HEK293 (cell line): Measurements from ENCODE around the gene LRRC52.
A peak's percentile ranks its signal among the peaks of the same experiment; 100 is the strongest.

Experiments
- CTCF ChIA-PET: fragments of 350-600 bp; formaldehyde crosslinking; extraction: SDS; loops from one replicate; lab custom pipeline; 2021; ENCODE audit warnings: antibody characterized with exemption; lab: Yijun Ruan, JAX
- POLR2A ChIA-PET: fragments of 300-600 bp; formaldehyde crosslinking; extraction: SDS; loops from one replicate; lab custom pipeline; 2020; ENCODE audit warnings: antibody characterized with exemption, inconsistent platforms; lab: Yijun Ruan, JAX
- H3K27ac ChIP-seq: fragments of 200-500 bp; sonication (Bioruptor generic); 2 replicates; pipeline ENCODE4 v1.5.1; 2014; ENCODE audit warnings: low read depth, low read length, control low read depth, inconsistent platforms; ENCODE audit errors: extremely low read depth
- H3K36me3 ChIP-seq, 2 experiments: fragments of 200-500 bp in 1 of 2; sonication (Bioruptor generic) in 1 of 2; 1 replicate in 1 of 2; 2 replicates in 1 of 2; pipeline ENCODE4 v1.5.1; 2014 to 2017; ENCODE audit warnings: inconsistent platforms in 2 of 2, low read length in 2 of 2; ENCODE audit not compliant: control insufficient read depth in 2 of 2, insufficient read depth in 1 of 2
- H3K4me1 ChIP-seq: fragments of 200-500 bp; sonication (Bioruptor generic); 2 replicates; pipeline ENCODE4 v1.5.1; 2014; ENCODE audit warnings: mild to moderate bottlenecking, low read length, inconsistent platforms; ENCODE audit not compliant: control insufficient read depth, insufficient read depth
- H3K4me3 ChIP-seq: 2 replicates; pipeline ENCODE4 v1.5.1; 2011; ENCODE audit warnings: low read depth, mild to moderate bottlenecking, control low read depth, low read length, moderate library complexity
- H3K9me3 ChIP-seq: fragments of 200-500 bp; sonication (Bioruptor generic); 2 replicates; pipeline ENCODE4 v1.5.1; 2014; ENCODE audit warnings: low read depth, low read length, inconsistent platforms; ENCODE audit not compliant: control insufficient read depth, insufficient read depth
- GLI2 ChIP-seq: fragments of 450-650 bp; formaldehyde crosslinking; IDR thresholded peaks from 2 replicates; pipeline ENCODE4; 2017; ENCODE audit warnings: missing biosample characterization, missing genetic modification characterization, low read depth, borderline replicate concordance
- GLIS1 ChIP-seq: fragments of 450-650 bp; formaldehyde crosslinking; IDR thresholded peaks from 2 replicates; pipeline ENCODE4 v1.5.1; 2016; ENCODE audit warnings: missing biosample characterization, missing genetic modification characterization
- MEIS1 ChIP-seq: sonication (generic); formaldehyde crosslinking; IDR thresholded peaks from 2 replicates; pipeline ENCODE4 v1.8.1; 2022; ENCODE audit warnings: missing genetic modification reagents, mild to moderate bottlenecking, borderline replicate concordance
- OSR2 ChIP-seq: fragments of 450-650 bp; formaldehyde crosslinking; IDR thresholded peaks from 2 replicates; pipeline ENCODE4 v1.5.1; 2016; ENCODE audit warnings: missing biosample characterization, missing genetic modification characterization
- ZBTB11 ChIP-seq: fragments of 450-650 bp; formaldehyde crosslinking; conservative IDR thresholded peaks from 2 replicates; pipeline ENCODE4 v1.5.1; 2016; ENCODE audit warnings: low read depth, missing biosample characterization, missing genetic modification characterization
- ZBTB20 ChIP-seq: fragments of 450-650 bp; formaldehyde crosslinking; IDR thresholded peaks from 2 replicates; pipeline ENCODE4 v1.5.1; 2016; ENCODE audit warnings: missing biosample characterization, missing genetic modification characterization
- ZBTB21 ChIP-seq: fragments of 450-650 bp; formaldehyde crosslinking; IDR thresholded peaks from 2 replicates; pipeline ENCODE4 v1.5.1; 2017; ENCODE audit warnings: missing biosample characterization, missing genetic modification characterization
- ZBTB44 ChIP-seq: fragments of 450-650 bp; IDR thresholded peaks from 2 replicates; pipeline ENCODE4 v1.5.1; 2018; ENCODE audit warnings: missing biosample characterization, mild to moderate bottlenecking, missing genetic modification characterization
- ZNF10 ChIP-seq: fragments of 450-650 bp; formaldehyde crosslinking; IDR thresholded peaks from 2 replicates; pipeline ENCODE4 v1.5.1; 2017; ENCODE audit warnings: missing biosample characterization, missing genetic modification characterization
- ZNF132 ChIP-seq: fragments of 450-650 bp; formaldehyde crosslinking; IDR thresholded peaks from 2 replicates; pipeline ENCODE4 v1.5.1; 2017; ENCODE audit warnings: missing biosample characterization, missing genetic modification characterization, borderline replicate concordance
- ZNF174 ChIP-seq: fragments of 450-650 bp; formaldehyde crosslinking; IDR thresholded peaks from 2 replicates; pipeline ENCODE4 v1.5.0; 2017; ENCODE audit warnings: missing biosample characterization, mild to moderate bottlenecking, missing genetic modification characterization
- ZNF18 ChIP-seq: fragments of 450-650 bp; formaldehyde crosslinking; IDR thresholded peaks from 2 replicates; pipeline ENCODE4 v1.5.1; 2016; ENCODE audit warnings: missing biosample characterization, missing genetic modification characterization
- ZNF239 ChIP-seq: fragments of 450-650 bp; formaldehyde crosslinking; IDR thresholded peaks from 2 replicates; pipeline ENCODE4 v1.5.1; 2016; ENCODE audit warnings: missing biosample characterization, missing genetic modification characterization
- ZNF324 ChIP-seq: fragments of 450-650 bp; formaldehyde crosslinking; IDR thresholded peaks from 2 replicates; pipeline ENCODE4 v1.5.1; 2016; ENCODE audit warnings: missing biosample characterization, missing genetic modification characterization
- ZNF354C ChIP-seq: fragments of 450-650 bp; formaldehyde crosslinking; IDR thresholded peaks from 2 replicates; pipeline ENCODE4 v1.5.1; 2016; ENCODE audit warnings: missing biosample characterization, missing genetic modification characterization, low read depth, borderline replicate concordance
- ZNF473 ChIP-seq: fragments of 450-650 bp; formaldehyde crosslinking; IDR thresholded peaks from 2 replicates; pipeline ENCODE4 v1.5.1; 2017; ENCODE audit warnings: missing biosample characterization, missing genetic modification characterization
- ZNF510 ChIP-seq: fragments of 450-650 bp; formaldehyde crosslinking; IDR thresholded peaks from 2 replicates; pipeline ENCODE4 v1.5.1; 2018; ENCODE audit warnings: mild to moderate bottlenecking, missing genetic modification characterization, missing biosample characterization; ENCODE audit not compliant: insufficient replicate concordance
- ZNF521 ChIP-seq: fragments of 450-650 bp; formaldehyde crosslinking; IDR thresholded peaks from 2 replicates; pipeline ENCODE4 v1.5.1; 2017; ENCODE audit warnings: missing biosample characterization, mild to moderate bottlenecking, missing genetic modification characterization
- ZNF629 ChIP-seq: fragments of 450-650 bp; formaldehyde crosslinking; IDR thresholded peaks from 2 replicates; pipeline ENCODE4 v1.5.1; 2017; ENCODE audit warnings: missing biosample characterization, missing genetic modification characterization
- ZNF707 ChIP-seq: fragments of 450-650 bp; formaldehyde crosslinking; IDR thresholded peaks from 2 replicates; pipeline ENCODE4 v1.5.1; 2016; ENCODE audit warnings: missing biosample characterization, missing genetic modification characterization
- TF ChIP-seq, protein P1 (sequence below): fragments of 450-650 bp; formaldehyde crosslinking; IDR thresholded peaks from 2 replicates; pipeline ENCODE4 v1.5.1; 2016; ENCODE audit warnings: missing biosample characterization, missing genetic modification characterization
- TF ChIP-seq, protein P2 (sequence below): fragments of 450-650 bp; formaldehyde crosslinking; IDR thresholded peaks from 2 replicates; pipeline ENCODE4 v1.5.1; 2017; ENCODE audit warnings: missing biosample characterization, mild to moderate bottlenecking, missing genetic modification characterization, moderate library complexity
- TF ChIP-seq, protein P3 (sequence below): fragments of 450-650 bp; formaldehyde crosslinking; IDR thresholded peaks from 2 replicates; pipeline ENCODE4 v1.5.1; 2016; ENCODE audit warnings: missing biosample characterization, missing genetic modification characterization

LRRC52 gene

DNA sequence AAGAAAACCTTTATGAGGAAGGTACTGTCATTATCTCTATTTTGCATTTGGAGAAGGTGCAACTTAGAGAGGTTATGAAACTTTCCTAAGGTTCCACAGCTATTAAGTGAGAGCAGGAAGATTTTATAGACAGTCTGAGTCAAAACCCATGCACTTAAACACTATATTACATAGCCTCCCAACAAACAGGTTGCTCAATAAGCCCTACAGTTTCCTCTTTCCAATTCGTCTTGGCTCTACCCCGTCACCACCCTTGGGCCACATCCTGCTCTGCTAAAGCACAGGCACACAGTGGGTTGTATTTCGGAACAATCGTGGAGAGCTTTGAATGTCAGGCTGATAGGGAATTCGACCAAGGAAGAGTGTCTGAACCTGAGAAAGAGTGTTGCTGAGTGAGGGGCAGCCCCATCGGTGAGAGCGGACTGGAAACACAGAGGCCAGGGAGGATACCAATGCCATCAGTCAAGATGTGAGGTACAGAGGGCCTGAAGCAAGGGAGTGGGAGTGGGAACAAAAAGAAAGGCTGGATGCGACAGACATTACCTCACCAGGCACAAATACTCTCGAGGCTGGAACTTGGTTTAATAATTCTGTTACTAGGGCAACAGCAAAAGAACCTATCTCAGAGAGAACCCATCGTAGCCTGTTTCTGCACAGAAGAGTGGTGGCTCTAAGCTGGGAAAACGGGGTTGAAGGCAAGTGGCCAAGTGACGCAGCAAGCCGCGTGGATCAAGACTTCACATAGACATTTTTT is 6.3 kb upstream of the LRRC52 start:
- Histone ChIP-seq H3K27ac (no peak overlapping the region), H3K4me3 (no peak overlapping the region), H3K4me1 (peaks cover under 1% of the 10 kb centered on the region; the same call in 1 of the 2 replicates), H3K9me3 (no peaks in the 10 kb centered on the region), H3K36me3 (no peaks in the 10 kb centered on the region)
- ChIA-PET CTCF (no interaction called here), POLR2A (no interaction called here)
- TF ChIP-seq, protein P1, sequence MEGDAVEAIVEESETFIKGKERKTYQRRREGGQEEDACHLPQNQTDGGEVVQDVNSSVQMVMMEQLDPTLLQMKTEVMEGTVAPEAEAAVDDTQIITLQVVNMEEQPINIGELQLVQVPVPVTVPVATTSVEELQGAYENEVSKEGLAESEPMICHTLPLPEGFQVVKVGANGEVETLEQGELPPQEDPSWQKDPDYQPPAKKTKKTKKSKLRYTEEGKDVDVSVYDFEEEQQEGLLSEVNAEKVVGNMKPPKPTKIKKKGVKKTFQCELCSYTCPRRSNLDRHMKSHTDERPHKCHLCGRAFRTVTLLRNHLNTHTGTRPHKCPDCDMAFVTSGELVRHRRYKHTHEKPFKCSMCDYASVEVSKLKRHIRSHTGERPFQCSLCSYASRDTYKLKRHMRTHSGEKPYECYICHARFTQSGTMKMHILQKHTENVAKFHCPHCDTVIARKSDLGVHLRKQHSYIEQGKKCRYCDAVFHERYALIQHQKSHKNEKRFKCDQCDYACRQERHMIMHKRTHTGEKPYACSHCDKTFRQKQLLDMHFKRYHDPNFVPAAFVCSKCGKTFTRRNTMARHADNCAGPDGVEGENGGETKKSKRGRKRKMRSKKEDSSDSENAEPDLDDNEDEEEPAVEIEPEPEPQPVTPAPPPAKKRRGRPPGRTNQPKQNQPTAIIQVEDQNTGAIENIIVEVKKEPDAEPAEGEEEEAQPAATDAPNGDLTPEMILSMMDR = no peak
- TF ChIP-seq ZBTB20 (tag by site-specific recombination) = peak; percentile 22; the same call in 1 of the 2 replicates

GRCh38 chr1:165539306-165539705 is 4.5 kb upstream of the LRRC52 start:
- H3K4me3 ChIP-seq = no peak overlapping the region
- H3K4me1 ChIP-seq = peaks cover 9% of the 10 kb centered on the region; the same call in 1 of the 2 replicates
- H3K9me3 ChIP-seq = no peaks in the 10 kb centered on the region
- H3K36me3 ChIP-seq = no peaks in the 10 kb centered on the region
- ChIA-PET POLR2A (no interaction called here), CTCF (interaction anchor here (0.5 to 1.3 kb wide), 3 partner anchors 53 to 170 kb away, joined by 3 to 5 read pairs (median 3); no protein-coding TSS in a partner anchor)
- no peak overlapping the region for H3K27ac ChIP-seq
- peak; percentile 78 for TF ChIP-seq OSR2 (tag by site-specific recombination)
- no peak for TF ChIP-seq ZNF521 (tag by site-specific recombination)
- TF ChIP-seq, protein P2, sequence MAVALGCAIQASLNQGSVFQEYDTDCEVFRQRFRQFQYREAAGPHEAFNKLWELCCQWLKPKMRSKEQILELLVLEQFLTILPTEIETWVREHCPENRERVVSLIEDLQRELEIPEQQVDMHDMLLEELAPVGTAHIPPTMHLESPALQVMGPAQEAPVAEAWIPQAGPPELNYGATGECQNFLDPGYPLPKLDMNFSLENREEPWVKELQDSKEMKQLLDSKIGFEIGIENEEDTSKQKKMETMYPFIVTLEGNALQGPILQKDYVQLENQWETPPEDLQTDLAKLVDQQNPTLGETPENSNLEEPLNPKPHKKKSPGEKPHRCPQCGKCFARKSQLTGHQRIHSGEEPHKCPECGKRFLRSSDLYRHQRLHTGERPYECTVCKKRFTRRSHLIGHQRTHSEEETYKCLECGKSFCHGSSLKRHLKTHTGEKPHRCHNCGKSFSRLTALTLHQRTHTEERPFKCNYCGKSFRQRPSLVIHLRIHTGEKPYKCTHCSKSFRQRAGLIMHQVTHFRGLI (tag by site-specific recombination) = no peak
- TF ChIP-seq, protein P3, sequence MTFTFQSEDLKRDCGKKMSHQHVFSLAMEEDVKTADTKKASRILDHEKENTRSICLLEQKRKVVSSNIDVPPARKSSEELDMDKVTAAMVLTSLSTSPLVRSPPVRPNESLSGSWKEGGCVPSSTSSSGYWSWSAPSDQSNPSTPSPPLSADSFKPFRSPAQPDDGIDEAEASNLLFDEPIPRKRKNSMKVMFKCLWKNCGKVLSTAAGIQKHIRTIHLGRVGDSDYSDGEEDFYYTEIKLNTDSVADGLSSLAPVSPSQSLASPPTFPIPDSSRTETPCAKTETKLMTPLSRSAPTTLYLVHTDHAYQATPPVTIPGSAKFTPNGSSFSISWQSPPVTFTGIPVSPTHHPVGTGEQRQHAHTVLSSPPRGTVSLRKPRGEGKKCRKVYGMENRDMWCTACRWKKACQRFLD (tag by site-specific recombination) = no peak
- peak; percentile 12; the same call in 1 of the 2 replicates for TF ChIP-seq ZNF629 (tag by site-specific recombination)
- no peak for TF ChIP-seq ZNF174
- no peak for TF ChIP-seq ZNF510 (tag by site-specific recombination)
- TF ChIP-seq MEIS1 (CRISPR knock-in tag) = no peak
- no peak for TF ChIP-seq ZNF473
- no peak for TF ChIP-seq GLI2
- TF ChIP-seq ZBTB11 = no peak
- TF ChIP-seq ZNF324 = no peak
- TF ChIP-seq ZNF10 (tag by site-specific recombination) = peak; percentile 59; the same call in 1 of the 2 replicates
- peak; percentile 33; the same call in 1 of the 2 replicates for TF ChIP-seq GLIS1
- no peak for TF ChIP-seq ZNF354C (tag by site-specific recombination)
- no peak for TF ChIP-seq ZNF239 (tag by site-specific recombination)
- TF ChIP-seq ZNF18 = no peak
- TF ChIP-seq ZBTB44 (tag by site-specific recombination) = no peak
- no peak for TF ChIP-seq ZNF707
- no peak for TF ChIP-seq ZNF132 (tag by site-specific recombination)
- no peak for TF ChIP-seq ZBTB21 (tag by site-specific recombination)
